Stimulated activated CD4-positive, alpha-beta T cell treated with anti-CD3 and anti-CD28 coated beads, Interleukin-15, amount 100 ng/mL, for 24 hours (primary cell): Measurements from ENCODE around the gene RAB8A.

Experiments used
- DNase-seq: peaks from one replicate; pipeline ENCODE4 v3.0.0-alpha.2; 2020

The RAB8A gene

GRCh38 chr19:16113727-16114126 is 2.0 kb downstream of the RAB8A start:
- no peak for DNase-seq

GRCh38 chr19:16115301-16116039 is 3.8 kb downstream of the RAB8A start:
- no peak for DNase-seq

GRCh38 chr19:16116067-16116466 is 4.4 kb downstream of the RAB8A start:
- DNase-seq: no peak

GRCh38 chr19:16117594-16118033 is 5.9 kb downstream of the RAB8A start:
- DNase-seq: no peak

- DNase-seq: peak; percentile 78
Observed at GRCh38 chr19:16118489-16119033, 6.9 kb downstream of the RAB8A start.

GRCh38 chr19:16119075-16119857 is 7.6 kb downstream of the RAB8A start:
- DNase-seq: peak; percentile 53

GRCh38 chr19:16121141-16121540 is 9.5 kb downstream of the RAB8A start:
- DNase-seq: no peak

GRCh38 chr19:16121967-16122366 is 10.3 kb downstream of the RAB8A start:
- DNase-seq: no peak

GRCh38 chr19:16124953-16125352 is 13.3 kb downstream of the RAB8A start:
- no peak for DNase-seq

- DNase-seq: no peak
Observed at GRCh38 chr19:16125737-16126495, 14.2 kb downstream of the RAB8A start.

GRCh38 chr19:16127080-16127479 is 15.4 kb downstream of the RAB8A start:
- no peak for DNase-seq

- DNase-seq: no peak
Observed at GRCh38 chr19:16127776-16128371, 16.2 kb downstream of the RAB8A start.

GRCh38 chr19:16131648-16132047 is 20.0 kb downstream of the RAB8A start:
- DNase-seq: no peak

- DNase-seq: no peak
Observed at GRCh38 chr19:16133818-16134217, 22.1 kb downstream of the RAB8A start.

GRCh38 chr19:16134510-16134909 is 22.8 kb downstream of the RAB8A start:
- DNase-seq: no peak

GRCh38 chr19:16135430-16136127 is 23.9 kb downstream of the RAB8A start:
- no peak for DNase-seq

- no peak for DNase-seq
Observed at GRCh38 chr19:16136185-16136999, 24.7 kb downstream of the RAB8A start.

GRCh38 chr19:16139752-16140151 is 28.1 kb downstream of the RAB8A start:
- no peak for DNase-seq

GRCh38 chr19:16141043-16141442 is 29.4 kb downstream of the RAB8A start:
- no peak for DNase-seq

GRCh38 chr19:16142032-16142580 is 30.4 kb downstream of the RAB8A start:
- DNase-seq: no peak
